DOHH2 (cell line): ENCODE data around the gene FDXACB1.

Source experiments
- CTCF ChIP-seq: fragments of 200-600 bp; sonication (generic); IDR thresholded peaks from one replicate; pipeline ENCODE4 v1.5.1; 2014; ENCODE audit warnings: antibody characterized with exemption, mild to moderate bottlenecking, low read depth, low read length; ENCODE audit not compliant: poor library complexity, severe bottlenecking
- EZH2phosphoT487 ChIP-seq: fragments of 200-600 bp; sonication (generic); IDR thresholded peaks from 2 replicates; pipeline ENCODE4 v1.6.1; 2017; ENCODE audit warnings: borderline replicate concordance, mild to moderate bottlenecking, antibody characterized with exemption, low read length, moderate library complexity, mixed read lengths

DNA sequence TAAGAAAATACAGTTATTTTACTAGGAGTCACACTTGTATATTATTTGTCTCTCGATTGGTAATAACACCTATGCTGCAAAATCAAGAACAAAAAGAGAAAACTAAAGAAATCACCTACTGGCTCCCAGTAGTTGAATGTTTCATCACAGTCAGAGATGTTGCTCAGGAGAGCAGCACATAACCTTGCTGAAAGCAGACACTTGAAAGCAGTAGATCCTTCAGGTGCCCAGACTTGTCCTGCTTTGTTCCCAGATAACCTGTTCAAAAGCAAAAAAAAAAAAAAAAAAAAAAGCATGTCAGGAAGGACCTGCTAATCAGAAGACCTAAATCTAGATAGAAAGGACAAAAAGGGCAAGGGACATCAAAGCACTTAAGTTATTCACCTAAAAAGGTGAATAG is 8.9 kb downstream of the FDXACB1 start:
- TF ChIP-seq CTCF: no peak
- no peak for TF ChIP-seq EZH2phosphoT487
